22Rv1 (cell line): Measurements from ENCODE around the gene WIZ.

Experiments used
- H3K27ac ChIP-seq: fragments of 450-650 bp; 2 replicates; pipeline ENCODE4 v1.5.1; 2017
- ZFX ChIP-seq: fragments of 450-650 bp; IDR thresholded peaks from 2 replicates; pipeline ENCODE4 v1.6.1; 2017; ENCODE audit warnings: antibody characterized with exemption, borderline replicate concordance
- TF ChIP-seq, protein P1 (sequence below): fragments of 450-650 bp; IDR thresholded peaks from 2 replicates; pipeline ENCODE4 v1.5.1; 2017; ENCODE audit warnings: mild to moderate bottlenecking

WIZ gene

DNA sequence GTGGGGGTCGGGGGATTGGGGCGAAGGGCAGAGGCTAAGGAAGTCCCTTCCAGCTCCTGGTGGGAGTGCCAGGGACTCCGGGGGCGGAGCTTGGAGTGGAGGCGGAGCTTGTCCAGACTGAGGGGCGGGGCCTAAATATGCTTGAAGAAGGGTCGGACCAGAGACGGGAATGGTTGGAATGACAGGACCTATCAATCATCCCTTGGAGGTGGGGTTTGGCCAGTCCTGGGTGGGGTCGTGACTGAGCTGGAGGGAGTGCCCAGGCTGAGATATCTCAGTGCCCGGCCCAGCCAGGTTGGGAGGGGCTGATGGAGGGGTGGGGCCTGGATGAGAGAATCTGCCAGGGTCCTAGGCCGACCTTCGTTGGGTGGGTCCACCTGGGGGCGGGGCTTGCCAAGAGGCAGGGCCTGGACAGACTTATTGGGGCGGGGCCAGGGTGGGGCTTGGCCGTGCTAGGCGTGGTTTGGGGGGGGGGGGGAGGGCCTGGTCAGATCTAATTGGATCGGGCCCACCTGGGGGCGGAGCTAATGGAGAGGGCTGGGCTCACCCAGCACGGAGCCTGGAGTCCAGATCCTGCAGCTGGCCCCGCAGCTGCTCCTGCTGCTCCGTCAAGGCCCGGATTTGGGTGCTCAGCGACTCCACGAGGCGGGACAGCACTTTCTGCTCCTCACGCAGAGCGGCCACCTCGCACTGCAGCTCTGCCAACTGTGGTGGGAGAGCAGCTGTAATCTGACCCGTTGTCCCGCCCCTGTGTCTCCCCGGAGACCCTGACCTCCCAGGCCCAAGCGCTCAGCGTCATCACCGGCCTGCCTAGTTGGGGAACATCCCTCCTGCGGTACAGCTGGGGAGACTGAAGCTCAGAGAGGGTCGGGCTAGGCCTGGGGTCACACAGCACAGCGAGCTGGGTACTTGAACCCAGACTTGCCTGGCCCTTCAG, 2.6 kb upstream of the WIZ start:
- peak overlapping the region; percentile 52 for H3K27ac ChIP-seq
- no peak for TF ChIP-seq ZFX
- TF ChIP-seq, protein P1, sequence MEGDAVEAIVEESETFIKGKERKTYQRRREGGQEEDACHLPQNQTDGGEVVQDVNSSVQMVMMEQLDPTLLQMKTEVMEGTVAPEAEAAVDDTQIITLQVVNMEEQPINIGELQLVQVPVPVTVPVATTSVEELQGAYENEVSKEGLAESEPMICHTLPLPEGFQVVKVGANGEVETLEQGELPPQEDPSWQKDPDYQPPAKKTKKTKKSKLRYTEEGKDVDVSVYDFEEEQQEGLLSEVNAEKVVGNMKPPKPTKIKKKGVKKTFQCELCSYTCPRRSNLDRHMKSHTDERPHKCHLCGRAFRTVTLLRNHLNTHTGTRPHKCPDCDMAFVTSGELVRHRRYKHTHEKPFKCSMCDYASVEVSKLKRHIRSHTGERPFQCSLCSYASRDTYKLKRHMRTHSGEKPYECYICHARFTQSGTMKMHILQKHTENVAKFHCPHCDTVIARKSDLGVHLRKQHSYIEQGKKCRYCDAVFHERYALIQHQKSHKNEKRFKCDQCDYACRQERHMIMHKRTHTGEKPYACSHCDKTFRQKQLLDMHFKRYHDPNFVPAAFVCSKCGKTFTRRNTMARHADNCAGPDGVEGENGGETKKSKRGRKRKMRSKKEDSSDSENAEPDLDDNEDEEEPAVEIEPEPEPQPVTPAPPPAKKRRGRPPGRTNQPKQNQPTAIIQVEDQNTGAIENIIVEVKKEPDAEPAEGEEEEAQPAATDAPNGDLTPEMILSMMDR = no peak

DNA sequence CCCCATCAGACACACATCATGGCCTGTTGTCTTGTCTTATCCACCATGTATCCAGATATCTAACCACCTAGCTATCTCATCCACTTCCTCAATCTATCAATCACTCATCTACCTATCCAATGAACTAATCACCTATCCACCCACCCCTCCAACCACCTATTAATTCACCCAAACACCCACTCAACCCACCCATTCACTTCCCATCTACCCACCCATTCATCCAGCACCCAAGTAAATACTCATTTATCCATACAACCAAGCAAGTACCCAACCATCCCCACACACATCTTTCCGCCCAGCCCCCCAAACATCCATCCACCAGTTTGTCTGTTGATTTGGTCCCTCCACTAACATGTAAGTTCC, 753 bp upstream of the WIZ start:
- TF ChIP-seq ZFX = no peak
- TF ChIP-seq, protein P1 = no peak
- peak overlapping the region; percentile 22; the same call in 1 of the 2 replicates for H3K27ac ChIP-seq

DNA sequence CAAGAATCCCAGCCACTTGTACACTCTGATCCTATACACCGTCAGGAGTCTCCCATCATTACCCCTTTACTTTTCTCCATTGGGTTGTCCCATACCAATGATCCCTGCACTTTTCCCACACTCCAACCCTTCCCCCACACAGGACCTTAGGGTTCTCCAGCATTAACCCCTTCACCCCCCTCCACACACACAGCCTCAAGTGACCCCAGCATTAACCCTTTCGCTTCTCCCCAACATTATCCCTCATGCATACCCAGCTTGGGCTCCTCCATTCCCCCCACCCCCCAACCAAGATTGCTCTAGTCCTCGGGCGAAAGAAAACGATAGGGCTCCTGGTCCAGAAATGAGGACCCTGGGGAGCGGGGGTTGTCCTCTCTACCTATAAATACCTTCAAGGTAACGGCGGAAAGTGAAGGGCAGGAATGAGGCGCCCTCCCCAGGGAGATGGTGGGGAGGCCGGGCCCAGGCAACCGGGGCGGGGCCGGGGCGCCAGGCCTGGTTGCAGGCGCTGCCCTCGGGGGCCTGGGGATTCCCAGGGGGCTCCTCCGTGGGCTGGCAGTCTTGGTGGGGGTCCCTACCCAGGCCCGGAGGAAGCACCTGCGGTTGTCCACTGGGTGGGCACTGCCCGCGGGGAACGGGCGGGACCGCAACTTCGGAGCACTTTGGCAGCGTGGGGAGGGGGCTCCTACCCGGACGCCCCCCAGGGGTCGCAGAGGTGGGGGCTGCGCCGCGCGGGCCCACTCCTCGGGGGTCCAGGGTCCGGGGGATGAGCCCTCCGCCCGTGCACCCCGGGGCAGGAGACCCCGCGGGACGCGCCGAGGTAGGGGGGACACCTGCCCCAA, 757 bp downstream of the WIZ start:
- TF ChIP-seq ZFX = no peak
- TF ChIP-seq, protein P1 = no peak
- no peak overlapping the region for H3K27ac ChIP-seq

DNA sequence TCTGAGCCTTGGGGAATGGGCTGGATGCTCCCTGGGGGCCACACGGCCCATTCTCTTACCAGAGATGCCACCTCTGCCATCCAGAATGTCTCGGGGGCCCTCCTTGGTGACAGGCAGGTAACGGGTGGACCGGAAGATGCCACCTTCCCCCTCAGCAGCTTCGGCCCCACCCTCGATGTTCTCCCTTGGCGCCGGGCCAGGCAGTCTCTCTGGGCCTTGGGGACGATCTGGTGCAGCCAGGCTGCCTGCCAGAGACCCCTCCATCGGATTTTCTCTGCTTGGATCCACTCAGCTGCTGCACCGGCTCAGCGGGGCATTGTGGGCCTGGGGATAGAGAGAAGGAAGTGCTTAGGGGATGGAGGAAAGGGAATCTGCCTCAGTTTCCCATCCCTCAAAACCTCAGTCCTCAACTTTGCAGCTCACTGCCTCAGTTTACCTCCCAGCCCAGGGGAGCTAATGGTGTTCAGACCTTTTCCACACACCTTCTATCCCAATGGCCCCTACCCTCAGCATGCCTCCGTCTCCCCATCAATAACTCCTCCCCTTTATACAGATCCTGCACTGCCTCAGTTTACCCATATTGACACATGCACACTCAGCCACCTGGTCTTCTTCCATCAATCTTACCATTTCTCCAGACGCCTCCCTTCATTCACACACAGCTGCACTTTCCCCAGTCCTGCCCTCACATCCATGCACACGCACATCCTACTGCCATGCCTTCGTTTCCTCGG, 1.5 kb downstream of the WIZ start:
- TF ChIP-seq, protein P1 = no peak
- no peak for TF ChIP-seq ZFX
- H3K27ac ChIP-seq = no peak overlapping the region

DNA sequence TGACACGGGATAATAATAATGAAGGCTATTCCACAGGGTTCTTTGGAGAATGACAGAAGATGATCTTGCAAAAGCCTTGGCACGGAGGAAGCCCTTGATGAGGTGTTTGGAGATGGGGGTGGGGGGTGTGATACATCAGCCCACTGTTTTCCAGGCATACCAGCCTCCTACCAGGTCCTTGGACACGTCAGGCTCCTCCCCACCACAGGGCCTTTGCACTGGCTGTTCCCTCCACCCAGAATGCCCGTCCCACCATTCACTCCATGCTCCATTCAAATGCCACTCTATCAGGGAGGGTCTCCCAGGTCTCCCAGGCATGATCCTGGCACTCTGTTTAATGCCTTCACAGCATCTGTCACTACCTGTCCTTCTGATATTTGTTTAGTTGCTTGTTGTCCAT, 2.7 kb downstream of the WIZ start:
- TF ChIP-seq, protein P1 = no peak
- no peak for TF ChIP-seq ZFX

DNA sequence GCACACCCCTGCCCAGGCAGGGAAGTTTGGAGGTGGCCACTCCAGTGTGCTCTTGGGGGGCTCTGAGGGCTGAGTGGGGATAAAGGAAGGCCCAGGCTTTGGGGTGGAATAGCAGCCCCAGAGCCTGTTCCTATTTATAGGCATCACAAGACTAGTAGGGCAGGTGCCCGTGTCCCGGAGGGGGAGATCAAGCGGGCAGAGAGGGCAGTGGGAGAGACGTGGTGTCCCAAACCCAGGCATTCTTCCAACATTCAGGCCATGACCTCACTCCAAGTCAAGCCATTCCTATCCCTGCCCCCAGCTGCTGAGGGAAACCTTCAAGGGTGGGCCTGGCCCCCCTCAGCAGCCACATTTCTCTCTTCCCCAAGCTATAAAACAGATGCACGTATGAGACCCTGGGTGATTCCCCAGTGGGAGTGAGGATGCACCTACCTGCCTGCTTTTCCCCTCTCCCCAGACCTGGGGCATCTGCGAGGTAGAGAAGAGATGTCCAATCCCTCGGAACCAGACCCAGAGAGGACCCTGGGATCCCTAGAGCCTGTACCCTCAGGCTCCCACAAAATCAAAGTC, 3.9 kb downstream of the WIZ start:
- no peak overlapping the region for H3K27ac ChIP-seq
- no peak for TF ChIP-seq ZFX
- TF ChIP-seq, protein P1 = no peak

More for the DNA sequence above, 2.7 kb downstream of the WIZ start:
- no peak overlapping the region for H3K27ac ChIP-seq
